C4-2B (cell line): ENCODE data around the gene PARP3.

ENCODE experiments used
- H3K27ac ChIP-seq: fragments of 450-650 bp; 2 replicates; pipeline ENCODE4 v1.5.1; 2017
- ZFX ChIP-seq: fragments of 450-650 bp; IDR thresholded peaks from 2 replicates; pipeline ENCODE4 v1.6.1; 2017
- TF ChIP-seq, protein P1 (sequence below): fragments of 450-650 bp; conservative IDR thresholded peaks from 2 replicates; pipeline ENCODE4 v1.5.1; 2017; ENCODE audit warnings: mild to moderate bottlenecking

PARP3 gene

DNA sequence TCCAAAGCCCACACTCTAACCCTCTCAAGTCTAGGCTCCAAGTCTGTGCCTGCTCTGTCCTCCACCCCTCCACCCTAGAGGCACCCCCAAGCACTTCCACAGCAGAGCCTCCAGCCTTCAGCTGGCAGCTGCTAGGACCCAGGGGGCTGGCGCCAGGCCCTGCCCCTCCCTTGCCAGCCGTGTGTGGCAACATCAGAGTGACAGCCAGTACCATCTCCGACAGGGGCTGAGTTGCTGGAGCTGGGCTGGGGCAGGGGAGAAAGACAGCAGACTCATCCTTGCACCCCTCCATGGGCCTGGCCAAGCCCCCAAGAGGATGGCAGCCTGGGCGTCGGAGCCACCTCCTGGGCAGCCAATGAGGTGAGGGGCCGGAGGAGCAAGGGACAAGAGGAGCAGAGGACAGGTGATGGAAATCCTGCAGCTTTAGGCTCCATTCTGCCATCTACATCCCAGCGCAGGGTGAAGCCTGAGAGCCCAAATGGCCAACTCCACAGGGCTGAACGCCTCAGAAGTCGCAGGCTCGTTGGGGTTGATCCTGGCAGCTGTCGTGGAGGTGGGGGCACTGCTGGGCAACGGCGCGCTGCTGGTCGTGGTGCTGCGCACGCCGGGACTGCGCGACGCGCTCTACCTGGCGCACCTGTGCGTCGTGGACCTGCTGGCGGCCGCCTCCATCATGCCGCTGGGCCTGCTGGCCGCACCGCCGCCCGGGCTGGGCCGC lies 13.2 kb downstream of the PARP3 start, which contains the start of gene GPR62:
Gene GPR62 (plus strand): TSS at position 207 of the 718 bp plus-strand sequence. CDS start 272 bp downstream, at position 479.
- TF ChIP-seq ZFX, result no peak
- TF ChIP-seq, protein P1, sequence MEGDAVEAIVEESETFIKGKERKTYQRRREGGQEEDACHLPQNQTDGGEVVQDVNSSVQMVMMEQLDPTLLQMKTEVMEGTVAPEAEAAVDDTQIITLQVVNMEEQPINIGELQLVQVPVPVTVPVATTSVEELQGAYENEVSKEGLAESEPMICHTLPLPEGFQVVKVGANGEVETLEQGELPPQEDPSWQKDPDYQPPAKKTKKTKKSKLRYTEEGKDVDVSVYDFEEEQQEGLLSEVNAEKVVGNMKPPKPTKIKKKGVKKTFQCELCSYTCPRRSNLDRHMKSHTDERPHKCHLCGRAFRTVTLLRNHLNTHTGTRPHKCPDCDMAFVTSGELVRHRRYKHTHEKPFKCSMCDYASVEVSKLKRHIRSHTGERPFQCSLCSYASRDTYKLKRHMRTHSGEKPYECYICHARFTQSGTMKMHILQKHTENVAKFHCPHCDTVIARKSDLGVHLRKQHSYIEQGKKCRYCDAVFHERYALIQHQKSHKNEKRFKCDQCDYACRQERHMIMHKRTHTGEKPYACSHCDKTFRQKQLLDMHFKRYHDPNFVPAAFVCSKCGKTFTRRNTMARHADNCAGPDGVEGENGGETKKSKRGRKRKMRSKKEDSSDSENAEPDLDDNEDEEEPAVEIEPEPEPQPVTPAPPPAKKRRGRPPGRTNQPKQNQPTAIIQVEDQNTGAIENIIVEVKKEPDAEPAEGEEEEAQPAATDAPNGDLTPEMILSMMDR, result no peak
- H3K27ac ChIP-seq, result no peak within 1 kb of the TSS

- TF ChIP-seq, protein P1, result no peak
- no peak for TF ChIP-seq ZFX
- H3K27ac ChIP-seq, result no peak overlapping the region
Observed at GRCh38 chr3:51955893-51956770, 14.0 kb downstream of the PARP3 start.

GRCh38 chr3:51957520-51958205 lies 15.5 kb downstream of the PARP3 start:
- TF ChIP-seq, protein P1, result no peak

DNA sequence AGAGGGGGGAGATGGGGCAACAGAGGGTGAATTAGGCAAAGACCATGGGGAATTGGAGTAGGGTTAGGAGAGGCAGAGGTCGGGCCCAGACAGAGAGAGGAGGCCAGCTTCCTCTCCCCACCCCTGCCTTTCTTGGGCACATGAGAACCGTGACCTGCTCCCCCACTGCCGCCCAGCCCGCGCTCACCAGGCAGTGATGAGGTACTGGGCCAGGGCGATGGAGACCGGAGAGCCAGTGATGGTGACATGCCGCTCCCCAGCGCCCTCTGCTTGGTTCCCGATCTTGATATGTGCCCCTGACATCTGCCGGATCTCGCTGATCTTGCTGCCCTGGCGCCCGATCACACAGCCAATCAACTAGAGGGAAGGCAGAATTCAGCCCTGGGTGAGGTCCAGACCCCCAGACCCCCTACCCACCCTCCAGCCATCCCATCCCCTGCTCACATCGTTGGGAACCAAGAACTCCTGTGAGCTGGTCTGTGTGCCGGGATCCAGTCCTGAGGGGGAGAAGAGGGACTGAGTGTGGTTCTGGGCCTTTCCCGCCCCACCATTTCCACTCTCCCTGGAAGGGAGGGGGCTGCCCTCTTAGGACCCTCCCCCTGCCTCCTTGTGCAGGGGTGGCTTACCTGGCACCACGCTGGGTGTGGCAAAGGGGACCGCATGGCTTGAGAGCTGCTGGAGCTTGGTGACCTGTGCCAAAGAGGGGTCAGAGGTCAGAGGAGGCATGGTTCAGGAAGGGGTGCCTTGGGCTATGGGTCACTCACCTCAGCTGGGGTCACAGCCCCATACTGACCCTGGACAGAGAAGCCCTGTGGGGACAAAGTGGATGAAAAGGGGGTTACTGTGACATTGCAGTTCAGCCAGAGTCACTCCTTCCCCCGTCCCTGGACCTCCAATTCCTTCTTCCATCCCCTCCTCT lies 16.7 kb downstream of the PARP3 start:
- no peak overlapping the region for H3K27ac ChIP-seq
- no peak for TF ChIP-seq ZFX
- TF ChIP-seq, protein P1, result no peak

More at GRCh38 chr3:51957520-51958205, 15.5 kb downstream of the PARP3 start:
- H3K27ac ChIP-seq, result no peak overlapping the region

- no peak for TF ChIP-seq ZFX
- TF ChIP-seq, protein P1, result no peak
Observed at GRCh38 chr3:51959651-51960050, 17.5 kb downstream of the PARP3 start.

DNA sequence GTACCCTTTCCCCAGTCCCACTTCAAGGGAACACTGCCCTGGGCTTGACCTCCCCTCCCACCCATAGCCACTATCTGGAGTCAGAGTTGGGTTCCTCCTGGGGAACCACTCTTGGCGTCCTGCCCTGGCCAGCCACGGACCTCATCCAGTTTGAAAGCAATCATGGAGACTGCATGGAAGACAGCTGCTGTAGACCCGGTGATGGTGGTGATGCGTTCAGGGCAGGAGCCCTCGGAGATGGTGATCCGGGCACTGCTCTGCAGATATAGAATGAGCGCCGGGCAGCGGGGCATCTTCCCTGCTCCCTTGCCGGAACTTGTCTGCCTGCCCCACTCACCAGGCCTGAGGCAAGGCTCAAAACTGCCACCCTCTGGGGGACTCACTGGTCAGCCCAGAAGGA lies 18.2 kb downstream of the PARP3 start:
- H3K27ac ChIP-seq, result no peak overlapping the region
- TF ChIP-seq, protein P1, result no peak
- no peak for TF ChIP-seq ZFX

More at GRCh38 chr3:51959651-51960050, 17.5 kb downstream of the PARP3 start:
- H3K27ac ChIP-seq, result no peak overlapping the region
